Mucosa of rectum (tissue), 2 donors: Measurements from ENCODE around the gene SPACA1.
"Not testable (repeated sequence)": the region's sequence is repeated elsewhere in the genome, so short reads cannot be mapped to it uniquely, and the experiment has no call there.

ENCODE experiments used
- H3K27ac ChIP-seq, 2 donors: one replicate each; pipeline ENCODE4 v1.7.0; 2013; ENCODE audit warnings: inconsistent platforms in 2 of 2, low read depth in 2 of 2, low read length in 2 of 2
- H3K27me3 ChIP-seq, 2 donors: one replicate each; pipeline ENCODE4 v1.7.0; 2013; ENCODE audit warnings: low read length in 2 of 2; ENCODE audit not compliant: control insufficient read depth in 2 of 2, insufficient read depth in 2 of 2
- H3K36me3 ChIP-seq, 2 donors: one replicate each; pipeline ENCODE4 v1.7.0; 2013; ENCODE audit warnings: low read length in 2 of 2; ENCODE audit not compliant: control insufficient read depth in 2 of 2, insufficient read depth in 2 of 2
- H3K4me1 ChIP-seq, 2 donors: one replicate each; pipeline ENCODE4 v1.7.0; 2013; ENCODE audit warnings: low read length in 2 of 2, mild to moderate bottlenecking in 1 of 2; ENCODE audit not compliant: control insufficient read depth in 2 of 2, insufficient read depth in 2 of 2
- H3K4me3 ChIP-seq, 2 donors: one replicate each; pipeline ENCODE4 v1.7.0; 2013; ENCODE audit warnings: low read length in 2 of 2
- H3K9ac ChIP-seq, 2 donors: one replicate each; pipeline ENCODE4 v1.7.0; 2013; ENCODE audit warnings: low read length in 2 of 2, low read depth in 1 of 2, mild to moderate bottlenecking in 1 of 2
- H3K9me3 ChIP-seq, 2 donors: one replicate each; pipeline ENCODE4 v1.7.0; 2013; ENCODE audit warnings: low read length in 2 of 2; ENCODE audit not compliant: control insufficient read depth in 2 of 2
- donor health status: healthy.
- donor health status: Normal muscosa, but diverticular disease.

SPACA1 gene, protein sequence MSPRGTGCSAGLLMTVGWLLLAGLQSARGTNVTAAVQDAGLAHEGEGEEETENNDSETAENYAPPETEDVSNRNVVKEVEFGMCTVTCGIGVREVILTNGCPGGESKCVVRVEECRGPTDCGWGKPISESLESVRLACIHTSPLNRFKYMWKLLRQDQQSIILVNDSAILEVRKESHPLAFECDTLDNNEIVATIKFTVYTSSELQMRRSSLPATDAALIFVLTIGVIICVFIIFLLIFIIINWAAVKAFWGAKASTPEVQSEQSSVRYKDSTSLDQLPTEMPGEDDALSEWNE

DNA sequence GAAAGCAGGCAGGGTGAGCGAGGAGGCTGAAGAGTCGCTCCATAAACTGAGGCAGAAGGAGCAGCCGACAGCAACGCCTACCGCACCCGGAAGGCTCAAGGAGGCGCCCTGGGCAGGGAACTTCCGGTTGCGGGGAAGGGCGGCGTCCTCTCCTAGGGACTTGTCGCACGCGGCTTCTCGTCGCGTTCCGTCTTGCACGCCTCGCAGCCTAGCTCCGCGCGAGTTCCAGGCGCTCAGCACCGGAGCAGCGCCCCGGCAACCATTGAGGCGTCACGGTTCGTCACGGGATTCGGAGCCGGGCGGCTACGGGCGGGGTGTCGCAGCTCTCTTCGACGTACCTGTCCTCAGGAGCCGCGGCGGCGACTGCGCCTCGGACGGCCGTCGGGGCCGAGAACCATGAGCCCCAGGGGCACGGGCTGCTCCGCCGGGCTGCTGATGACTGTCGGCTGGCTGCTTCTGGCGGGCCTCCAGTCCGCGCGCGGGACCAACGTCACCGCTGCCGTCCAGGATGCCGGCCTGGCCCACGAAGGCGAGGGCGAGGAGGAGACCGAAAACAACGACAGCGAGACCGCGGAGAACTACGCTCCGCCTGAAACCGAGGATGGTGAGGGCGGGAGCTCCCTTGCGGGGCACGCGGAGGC is at the start of gene SPACA1:
SPACA1 (plus strand) TSS at position 332 of the 641 bp plus-strand sequence; CDS start at position 397, 65 bp downstream.
- Histone ChIP-seq H3K4me3 (no peak within 1 kb of the TSS), H3K4me1 (no peaks in the 10 kb centered on the region), H3K27ac (no peak within 1 kb of the TSS), H3K9ac (no peak within 1 kb of the TSS), H3K36me3 (no peaks in the 10 kb centered on the region), H3K27me3 (no peaks in the 10 kb centered on the region), H3K9me3 (no peaks in the 10 kb centered on the region)

DNA sequence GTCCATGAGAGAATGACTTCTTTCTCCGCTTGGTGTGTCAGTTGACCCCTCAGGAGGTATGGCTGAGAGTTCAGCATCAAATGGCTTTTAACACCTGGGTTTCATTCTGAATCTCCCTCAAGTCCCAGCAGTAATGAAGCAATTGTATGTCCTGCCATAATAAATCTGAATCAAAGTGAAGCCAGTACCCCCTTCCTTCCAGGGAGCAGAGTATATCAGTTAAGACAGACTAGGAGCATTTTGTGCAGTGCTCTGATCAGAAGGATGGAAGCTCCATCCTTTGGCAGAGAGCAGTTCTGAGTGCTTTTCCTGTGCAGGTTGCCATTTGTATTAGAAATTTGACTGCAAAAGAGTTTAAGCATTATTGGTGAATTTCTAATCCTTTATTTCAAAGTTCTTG is 46.9 kb upstream of the SPACA1 start:
- no peaks in the 10 kb centered on the region for H3K27me3 ChIP-seq
- no peak overlapping the region for H3K4me3 ChIP-seq
- H3K36me3 ChIP-seq, result no peaks in the 10 kb centered on the region
- H3K9ac ChIP-seq, result no peak overlapping the region
- no peaks in the 10 kb centered on the region for H3K4me1 ChIP-seq
- no peak overlapping the region for H3K27ac ChIP-seq
- no peaks in the 10 kb centered on the region for H3K9me3 ChIP-seq

DNA sequence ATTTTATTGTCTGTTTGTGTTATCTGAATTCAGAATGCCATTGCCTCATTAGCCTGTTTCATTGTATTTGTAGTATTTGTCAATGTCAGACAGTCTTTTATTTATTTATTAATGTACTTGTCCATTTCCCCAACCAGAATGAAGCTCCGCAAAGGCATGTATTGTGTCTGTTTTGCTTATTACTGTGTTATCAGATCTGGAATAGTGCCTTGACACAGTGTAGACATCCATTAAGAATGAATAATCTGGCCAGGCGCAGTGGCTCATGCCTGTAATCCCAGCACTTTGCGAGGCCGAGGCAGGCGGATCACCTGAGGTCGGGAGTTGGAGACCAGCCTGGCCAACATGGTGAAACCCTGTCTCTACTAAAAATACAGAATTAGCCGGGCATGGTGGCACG is 46.4 kb upstream of the SPACA1 start:
- H3K27me3 ChIP-seq, H3K27ac ChIP-seq, H3K36me3 ChIP-seq, H3K4me1 ChIP-seq, H3K9me3 ChIP-seq, H3K4me3 ChIP-seq, H3K9ac ChIP-seq: not testable (repeated sequence)

DNA sequence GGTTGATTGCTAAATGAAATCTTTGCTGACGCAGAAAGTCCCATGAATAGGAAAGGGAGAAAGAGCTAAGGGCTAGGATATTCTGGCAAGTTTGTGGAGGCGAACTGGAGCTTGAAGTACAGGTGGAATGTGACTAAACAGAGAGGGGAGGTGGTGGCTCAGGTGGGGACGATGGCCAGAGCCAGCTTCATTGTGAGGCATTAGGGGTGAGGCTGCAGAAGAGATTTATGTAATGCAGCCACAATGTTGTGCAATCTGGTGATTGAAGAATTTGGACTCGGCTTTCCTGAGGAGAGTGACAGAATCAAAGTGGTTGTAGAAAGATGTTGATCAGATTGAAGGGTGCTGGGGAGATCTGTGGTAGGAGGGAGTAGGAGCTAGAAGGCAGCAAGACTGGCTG is 42.9 kb upstream of the SPACA1 start:
- no peak overlapping the region for H3K4me3 ChIP-seq
- no peak overlapping the region for H3K27ac ChIP-seq
- H3K4me1 ChIP-seq, result peaks cover 0 to 2% of the 10 kb centered on the region in 2 donors
- no peaks in the 10 kb centered on the region for H3K9me3 ChIP-seq
- H3K9ac ChIP-seq, result no peak overlapping the region
- H3K27me3 ChIP-seq, result no peaks in the 10 kb centered on the region
- no peaks in the 10 kb centered on the region for H3K36me3 ChIP-seq

DNA sequence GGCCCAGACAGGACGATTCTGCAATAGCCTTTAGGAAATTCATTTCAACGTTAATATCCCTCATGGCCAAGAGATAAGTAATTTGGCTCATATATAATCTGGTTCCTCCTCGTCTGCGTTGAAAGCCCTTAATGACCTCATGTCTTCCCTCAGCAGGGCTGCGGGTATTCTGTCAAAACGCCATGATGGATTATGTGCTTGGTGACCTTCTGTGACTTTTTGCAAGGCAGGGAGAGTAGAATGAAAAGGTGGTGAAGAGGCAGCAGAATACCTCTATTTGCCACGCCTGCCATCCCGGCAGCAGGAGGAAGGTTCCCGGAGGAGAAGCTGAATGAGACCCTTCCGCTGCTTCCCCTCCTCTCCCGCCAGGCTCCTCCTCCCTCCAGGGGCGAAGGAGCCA is 41.1 kb upstream of the SPACA1 start:
- H3K9ac ChIP-seq, result no peak overlapping the region
- no peaks in the 10 kb centered on the region for H3K9me3 ChIP-seq
- peaks cover 0 to 2% of the 10 kb centered on the region in 2 donors for H3K4me1 ChIP-seq
- H3K36me3 ChIP-seq, result no peaks in the 10 kb centered on the region
- no peaks in the 10 kb centered on the region for H3K27me3 ChIP-seq
- no peak overlapping the region for H3K4me3 ChIP-seq
- H3K27ac ChIP-seq, result no peak overlapping the region

DNA sequence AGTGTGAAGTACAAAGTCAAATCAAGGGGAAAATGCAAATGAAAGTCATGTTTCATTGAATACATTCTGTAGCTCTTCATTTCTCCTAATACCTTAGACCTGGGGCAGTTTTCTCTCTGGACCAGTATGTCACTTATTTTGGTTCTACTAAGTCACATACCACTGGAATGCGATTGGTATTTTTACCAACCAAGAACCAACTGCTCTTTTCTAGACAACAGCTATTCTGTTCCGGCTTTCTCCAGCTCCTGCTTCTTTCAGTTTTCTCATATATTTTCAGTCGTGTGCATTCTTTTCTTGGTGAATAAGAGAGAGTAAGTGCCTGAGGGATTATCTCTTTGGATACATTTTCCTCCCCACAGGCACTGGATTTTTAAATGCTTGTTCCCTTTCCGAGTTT is 39.2 kb upstream of the SPACA1 start:
- Histone ChIP-seq H3K4me3 (peak overlapping the region in 1 of 2 donors; percentile 59), H3K27me3 (no peaks in the 10 kb centered on the region), H3K9ac (no peak overlapping the region), H3K9me3 (no peaks in the 10 kb centered on the region), H3K27ac (no peak overlapping the region), H3K36me3 (no peaks in the 10 kb centered on the region), H3K4me1 (peaks cover 0 to 2% of the 10 kb centered on the region in 2 donors)

DNA sequence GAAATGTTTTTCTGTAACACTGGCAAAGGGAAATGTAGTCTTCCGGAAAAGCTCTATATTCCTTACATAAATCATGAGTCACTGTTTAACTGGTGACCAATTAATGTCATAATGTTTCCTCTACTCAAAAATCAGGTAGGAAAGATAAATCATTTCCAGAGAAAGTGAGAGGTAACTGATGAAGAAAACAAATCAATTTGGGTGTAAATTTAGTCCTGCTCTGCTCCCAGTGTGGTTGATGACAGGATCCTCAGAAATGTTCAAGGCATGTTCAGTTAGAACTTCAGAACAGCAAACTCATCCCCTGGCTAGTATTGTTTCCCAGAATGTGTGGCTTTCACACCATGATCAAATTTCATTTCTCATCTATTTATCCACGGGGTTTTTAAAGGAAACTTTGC is 38.8 kb upstream of the SPACA1 start:
- peaks cover 0 to 2% of the 10 kb centered on the region in 2 donors for H3K4me1 ChIP-seq
- no peak overlapping the region for H3K9ac ChIP-seq
- no peaks in the 10 kb centered on the region for H3K27me3 ChIP-seq
- no peaks in the 10 kb centered on the region for H3K36me3 ChIP-seq
- no peaks in the 10 kb centered on the region for H3K9me3 ChIP-seq
- H3K4me3 ChIP-seq, result peak overlapping the region in 1 of 2 donors; percentile 59
- no peak overlapping the region for H3K27ac ChIP-seq

DNA sequence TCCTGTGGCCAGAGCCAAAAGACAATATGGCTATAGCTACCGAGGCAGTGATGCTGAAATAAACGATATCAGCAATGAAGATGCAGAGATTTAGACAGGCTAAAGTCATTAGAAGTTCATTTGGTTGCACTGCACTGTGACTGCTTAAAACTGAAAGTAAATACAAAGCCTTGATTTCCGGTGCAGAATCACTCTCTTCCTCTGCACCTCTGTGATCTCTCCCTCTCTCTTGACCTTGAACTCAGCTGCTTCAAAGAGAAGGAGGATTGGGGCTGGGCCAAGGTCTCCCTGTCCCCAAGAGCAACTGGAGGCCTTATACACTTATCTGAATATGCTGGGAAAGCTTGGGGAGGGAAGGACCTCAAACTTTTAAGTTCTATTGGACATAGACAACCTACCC is 34.6 kb upstream of the SPACA1 start:
- Histone ChIP-seq H3K9ac (no peak overlapping the region), H3K36me3 (no peaks in the 10 kb centered on the region), H3K4me3 (no peak overlapping the region), H3K4me1 (peaks cover 0 to 2% of the 10 kb centered on the region in 2 donors), H3K9me3 (no peaks in the 10 kb centered on the region), H3K27ac (no peak overlapping the region), H3K27me3 (no peaks in the 10 kb centered on the region)

DNA sequence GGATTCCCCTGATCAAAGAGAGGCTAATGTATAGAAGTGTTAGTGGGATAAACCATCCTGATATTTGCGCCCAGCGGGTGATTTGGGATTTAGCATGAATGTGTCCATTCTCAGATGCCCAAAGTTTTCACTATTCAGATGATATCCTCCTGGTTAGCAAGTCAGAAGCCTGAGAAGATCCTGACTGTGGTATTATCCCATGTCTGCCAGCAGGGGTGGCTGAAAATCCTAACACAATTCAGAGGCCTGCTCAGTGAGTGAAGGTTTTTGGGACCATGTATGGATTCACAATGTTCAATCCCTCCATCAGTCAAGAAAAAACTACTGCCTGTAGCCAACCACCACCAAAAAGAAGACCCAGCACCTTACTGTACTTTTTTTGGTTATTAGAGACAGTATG is 34.1 kb upstream of the SPACA1 start:
- Histone ChIP-seq H3K9ac (no peak overlapping the region), H3K4me3 (no peak overlapping the region), H3K27me3 (no peaks in the 10 kb centered on the region), H3K4me1 (peaks cover 0 to 2% of the 10 kb centered on the region in 2 donors), H3K9me3 (no peaks in the 10 kb centered on the region), H3K27ac (no peak overlapping the region), H3K36me3 (no peaks in the 10 kb centered on the region)

DNA sequence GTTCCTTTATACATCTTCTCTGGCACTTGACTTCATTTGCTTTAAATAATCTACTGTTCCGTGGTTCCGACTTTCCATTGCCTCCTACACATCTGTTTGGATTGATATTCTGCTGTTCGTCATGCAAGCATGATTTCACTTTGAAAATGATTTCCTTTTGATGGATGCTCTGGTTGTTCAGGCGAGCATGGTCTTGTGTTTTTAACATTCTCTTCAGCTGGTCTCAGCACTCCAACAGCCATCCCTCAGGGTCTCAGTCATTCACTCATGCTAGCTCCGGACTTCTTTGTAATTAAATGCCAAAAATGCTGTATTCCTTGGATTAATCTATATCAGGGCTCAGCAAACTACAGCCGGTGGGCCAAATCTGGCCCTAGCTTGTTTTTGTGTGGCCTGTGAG is 27.2 kb upstream of the SPACA1 start:
- no peak overlapping the region for H3K9ac ChIP-seq
- H3K4me3 ChIP-seq, result no peak overlapping the region
- H3K36me3 ChIP-seq, result no peaks in the 10 kb centered on the region
- H3K27me3 ChIP-seq, result no peaks in the 10 kb centered on the region
- H3K27ac ChIP-seq, result no peak overlapping the region
- H3K4me1 ChIP-seq, result no peaks in the 10 kb centered on the region
- no peaks in the 10 kb centered on the region for H3K9me3 ChIP-seq
